GM12878 (cell line): ENCODE measurements around the gene SLC4A1. TPM values are rescaled to one million over a fixed set of nuclear protein-coding genes. Genes with fewer than 3 reads are reported as not detected.

Experiments
- BCL11A ChIP-seq: IDR thresholded peaks from 2 replicates; pipeline ENCODE4 v1.6.1; 2011; ENCODE audit warnings: low read depth, low read length
- BMI1 ChIP-seq: fragments of 450-650 bp; IDR thresholded peaks from 2 replicates; pipeline ENCODE4 v1.6.1; 2016; ENCODE audit warnings: mild to moderate bottlenecking, moderate library complexity, borderline replicate concordance
- IKZF1 ChIP-seq: fragments of 450-650 bp; conservative IDR thresholded peaks from 2 replicates; pipeline ENCODE4 v1.6.1; 2017; ENCODE audit warnings: antibody characterized with exemption, mild to moderate bottlenecking
- NFIC ChIP-seq: IDR thresholded peaks from 2 replicates; pipeline ENCODE4 v1.6.1; 2012; ENCODE audit warnings: low read depth, mild to moderate bottlenecking, inconsistent platforms, low read length, moderate library complexity
- NFYA ChIP-seq: IDR thresholded peaks from 2 replicates; pipeline ENCODE4 v1.6.1; 2011; ENCODE audit warnings: low read depth, mild to moderate bottlenecking, low read length, improper control_type of control experiment, borderline replicate concordance
- NR2C1 ChIP-seq: fragments of 450-650 bp; IDR thresholded peaks from 2 replicates; pipeline ENCODE4 v1.6.1; 2017; ENCODE audit warnings: antibody characterized with exemption, mild to moderate bottlenecking, moderate library complexity
- NRF1 ChIP-seq: conservative IDR thresholded peaks from 2 replicates; pipeline ENCODE4 v1.6.1; 2011; ENCODE audit warnings: mild to moderate bottlenecking, low read depth, low read length, improper control_type of control experiment
- PML ChIP-seq: IDR thresholded peaks from 2 replicates; pipeline ENCODE4 v1.6.1; 2012; ENCODE audit warnings: low read length, inconsistent platforms
- POLR2A ChIP-seq: IDR thresholded peaks from 2 replicates; pipeline ENCODE4 v1.6.1; 2011; ENCODE audit warnings: low read depth, mild to moderate bottlenecking, low read length
- POLR2AphosphoS2 ChIP-seq: IDR thresholded peaks from 2 replicates; pipeline ENCODE4 v1.6.1; 2011; ENCODE audit warnings: low read depth, mild to moderate bottlenecking, low read length, improper control_type of control experiment, moderate library complexity
- RAD51 ChIP-seq: fragments of 450-650 bp; IDR thresholded peaks from 2 replicates; pipeline ENCODE4 v1.6.1; 2016; ENCODE audit warnings: moderate library complexity, mild to moderate bottlenecking, inconsistent platforms
- SPI1 ChIP-seq: IDR thresholded peaks from 2 replicates; pipeline ENCODE4 v1.6.1; 2011; ENCODE audit warnings: low read depth, mild to moderate bottlenecking, low read length, moderate library complexity, borderline replicate concordance; ENCODE audit not compliant: insufficient read depth
- SRF ChIP-seq, 2 experiments: IDR thresholded peaks; 2 replicates each; pipeline ENCODE4 v1.6.1; 2011; ENCODE audit warnings: low read depth in 2 of 2, low read length in 2 of 2, mild to moderate bottlenecking in 1 of 2, moderate library complexity in 1 of 2
- TCF3 ChIP-seq: IDR thresholded peaks from 2 replicates; pipeline ENCODE4 v1.6.1; 2012; ENCODE audit warnings: low read depth, mild to moderate bottlenecking, low read length, borderline replicate concordance; ENCODE audit not compliant: insufficient read depth
- WRNIP1 ChIP-seq: IDR thresholded peaks from 2 replicates; pipeline ENCODE4 v1.6.1; 2011; ENCODE audit warnings: low read depth, low read length, improper control_type of control experiment, borderline replicate concordance
- YY1 ChIP-seq: IDR thresholded peaks from 2 replicates; pipeline ENCODE4 v1.6.1; 2011; ENCODE audit warnings: low read depth, mild to moderate bottlenecking, low read length
- polyA plus RNA-seq, 11 experiments: library from polyadenylated mRNA; depleted of rRNA in 4 of 11; unstranded in 6 of 11; stranded (reverse) in 5 of 11; fragments of >200 nt; fragmentation: Nextera tagmentation in 4 of 11; fragmentation: Illumina TruSeq in 1 of 11; extraction: Ambion mirVana in 4 of 11; extraction: Trizol in 1 of 11; gene quantifications; 1 replicate in 1 of 11; 2 replicates in 10 of 11; pipeline versions ENCODE4 v1.2.1 to v1.2.3, GENCODE V29; 2011 to 2016; ENCODE audit warnings: inconsistent platforms in 2 of 11, missing spikeins in 2 of 11, low read depth in 1 of 11
- total RNA-seq, 4 experiments: library from RNA; depleted of rRNA in 3 of 4; stranded (reverse); fragments of >200 nt in 3 of 4; fragmentation: Illumina TruSeq in 1 of 4; extraction: Trizol in 1 of 4; gene quantifications; 2 replicates each; pipeline versions ENCODE4 v1.2.1 to v1.2.3, GENCODE V29; 2013 to 2021
- TF ChIP-seq, protein P1 (sequence below): fragments of 450-650 bp; IDR thresholded peaks from 2 replicates; pipeline ENCODE4 v1.6.1; 2017; ENCODE audit warnings: antibody characterized with exemption, mild to moderate bottlenecking, moderate library complexity
- TF ChIP-seq, protein P2 (sequence below): IDR thresholded peaks from 2 replicates; pipeline ENCODE4 v1.6.1; 2011; ENCODE audit warnings: mild to moderate bottlenecking, low read depth, low read length, moderate library complexity; ENCODE audit not compliant: insufficient replicate concordance
- TF ChIP-seq, protein P3 (sequence below): fragments of 450-650 bp; IDR thresholded peaks from 2 replicates; pipeline ENCODE4 v1.6.1; 2017; ENCODE audit warnings: mild to moderate bottlenecking, low read depth, inconsistent platforms; ENCODE audit not compliant: poor library complexity, severe bottlenecking
- TF ChIP-seq, protein P4 (sequence below): fragments of 450-650 bp; formaldehyde crosslinking; IDR thresholded peaks from 2 replicates; pipeline ENCODE4 v1.4.0; 2022; ENCODE audit warnings: mild to moderate bottlenecking, moderate library complexity
- TF ChIP-seq, protein P5 (sequence below): IDR thresholded peaks from 2 replicates; pipeline ENCODE4 v1.6.1; 2012; ENCODE audit warnings: low read depth, low read length, improper control_type of control experiment

SLC4A1 gene
- total and polyA plus RNA-seq, 10 of the 15 experiments (the other 5 are each of a cell fraction or from before 2014, with no cell fraction given) = 0.03 TPM; not detected in 9

DNA sequence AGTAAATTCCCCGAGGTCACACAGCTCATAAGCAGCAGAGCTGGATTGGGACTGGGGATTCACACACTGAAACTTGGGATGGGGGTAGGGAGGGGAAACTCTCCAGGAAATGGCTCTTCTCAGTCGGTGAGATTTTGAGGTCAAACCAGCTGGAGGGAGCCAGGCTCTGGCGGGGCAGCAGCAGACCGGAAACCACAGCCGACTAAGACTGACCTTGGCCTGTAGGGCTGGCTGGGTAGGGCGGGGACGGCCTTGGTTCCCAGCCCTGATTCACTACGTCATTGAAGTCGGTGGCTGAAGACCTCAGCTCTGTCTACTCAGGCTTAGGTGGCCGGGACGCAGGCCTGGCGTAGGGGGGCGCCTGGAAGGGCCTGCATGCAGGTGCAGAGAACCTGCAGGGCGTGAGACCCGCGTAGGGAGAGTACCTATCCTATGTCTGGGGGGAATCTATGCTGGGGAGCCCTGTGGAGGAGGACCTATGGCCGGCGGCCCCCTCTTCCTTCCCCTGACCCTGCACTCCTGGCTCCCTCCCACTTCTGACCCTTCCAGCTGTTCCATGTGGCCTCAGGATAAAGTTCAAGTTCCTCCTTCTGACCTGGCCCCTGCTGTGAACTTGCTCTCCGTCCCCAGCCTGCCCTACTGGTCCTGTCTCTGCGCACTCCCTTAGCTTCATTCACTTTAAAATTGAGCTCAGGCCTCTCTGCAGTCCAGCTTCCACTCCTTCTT is 11.9 kb upstream of the SLC4A1 start (continued):
- TF ChIP-seq NFYA (no peak), SPI1 (no peak), POLR2AphosphoS2 (no peak), BMI1 (no peak), RAD51 (no peak), POLR2A (no peak), TCF3 (peak; percentile 87), IKZF1 (peak; percentile 91), NRF1 (no peak), PML (no peak), BCL11A (peak; percentile 51; the same call in 1 of the 2 replicates), NR2C1 (no peak), WRNIP1 (no peak), NFIC (no peak), YY1 (0 out of 2 replicates have a peak, but pooled peaks have one; percentile 20), SRF (IDR thresholded peaks at IDR 0.05; ENCODE audit: low read depth in 2 of 2, low read length in 2 of 2) (no peak)
- TF ChIP-seq, protein P1, sequence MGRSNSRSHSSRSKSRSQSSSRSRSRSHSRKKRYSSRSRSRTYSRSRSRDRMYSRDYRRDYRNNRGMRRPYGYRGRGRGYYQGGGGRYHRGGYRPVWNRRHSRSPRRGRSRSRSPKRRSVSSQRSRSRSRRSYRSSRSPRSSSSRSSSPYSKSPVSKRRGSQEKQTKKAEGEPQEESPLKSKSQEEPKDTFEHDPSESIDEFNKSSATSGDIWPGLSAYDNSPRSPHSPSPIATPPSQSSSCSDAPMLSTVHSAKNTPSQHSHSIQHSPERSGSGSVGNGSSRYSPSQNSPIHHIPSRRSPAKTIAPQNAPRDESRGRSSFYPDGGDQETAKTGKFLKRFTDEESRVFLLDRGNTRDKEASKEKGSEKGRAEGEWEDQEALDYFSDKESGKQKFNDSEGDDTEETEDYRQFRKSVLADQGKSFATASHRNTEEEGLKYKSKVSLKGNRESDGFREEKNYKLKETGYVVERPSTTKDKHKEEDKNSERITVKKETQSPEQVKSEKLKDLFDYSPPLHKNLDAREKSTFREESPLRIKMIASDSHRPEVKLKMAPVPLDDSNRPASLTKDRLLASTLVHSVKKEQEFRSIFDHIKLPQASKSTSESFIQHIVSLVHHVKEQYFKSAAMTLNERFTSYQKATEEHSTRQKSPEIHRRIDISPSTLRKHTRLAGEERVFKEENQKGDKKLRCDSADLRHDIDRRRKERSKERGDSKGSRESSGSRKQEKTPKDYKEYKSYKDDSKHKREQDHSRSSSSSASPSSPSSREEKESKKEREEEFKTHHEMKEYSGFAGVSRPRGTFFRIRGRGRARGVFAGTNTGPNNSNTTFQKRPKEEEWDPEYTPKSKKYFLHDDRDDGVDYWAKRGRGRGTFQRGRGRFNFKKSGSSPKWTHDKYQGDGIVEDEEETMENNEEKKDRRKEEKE = no peak
- TF ChIP-seq, protein P2, sequence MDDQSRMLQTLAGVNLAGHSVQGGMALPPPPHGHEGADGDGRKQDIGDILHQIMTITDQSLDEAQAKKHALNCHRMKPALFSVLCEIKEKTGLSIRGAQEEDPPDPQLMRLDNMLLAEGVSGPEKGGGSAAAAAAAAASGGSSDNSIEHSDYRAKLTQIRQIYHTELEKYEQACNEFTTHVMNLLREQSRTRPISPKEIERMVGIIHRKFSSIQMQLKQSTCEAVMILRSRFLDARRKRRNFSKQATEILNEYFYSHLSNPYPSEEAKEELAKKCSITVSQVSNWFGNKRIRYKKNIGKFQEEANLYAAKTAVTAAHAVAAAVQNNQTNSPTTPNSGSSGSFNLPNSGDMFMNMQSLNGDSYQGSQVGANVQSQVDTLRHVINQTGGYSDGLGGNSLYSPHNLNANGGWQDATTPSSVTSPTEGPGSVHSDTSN = peak; percentile 2
- TF ChIP-seq, protein P3, sequence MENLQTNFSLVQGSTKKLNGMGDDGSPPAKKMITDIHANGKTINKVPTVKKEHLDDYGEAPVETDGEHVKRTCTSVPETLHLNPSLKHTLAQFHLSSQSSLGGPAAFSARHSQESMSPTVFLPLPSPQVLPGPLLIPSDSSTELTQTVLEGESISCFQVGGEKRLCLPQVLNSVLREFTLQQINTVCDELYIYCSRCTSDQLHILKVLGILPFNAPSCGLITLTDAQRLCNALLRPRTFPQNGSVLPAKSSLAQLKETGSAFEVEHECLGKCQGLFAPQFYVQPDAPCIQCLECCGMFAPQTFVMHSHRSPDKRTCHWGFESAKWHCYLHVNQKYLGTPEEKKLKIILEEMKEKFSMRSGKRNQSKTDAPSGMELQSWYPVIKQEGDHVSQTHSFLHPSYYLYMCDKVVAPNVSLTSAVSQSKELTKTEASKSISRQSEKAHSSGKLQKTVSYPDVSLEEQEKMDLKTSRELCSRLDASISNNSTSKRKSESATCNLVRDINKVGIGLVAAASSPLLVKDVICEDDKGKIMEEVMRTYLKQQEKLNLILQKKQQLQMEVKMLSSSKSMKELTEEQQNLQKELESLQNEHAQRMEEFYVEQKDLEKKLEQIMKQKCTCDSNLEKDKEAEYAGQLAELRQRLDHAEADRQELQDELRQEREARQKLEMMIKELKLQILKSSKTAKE = peak; percentile 89
- TF ChIP-seq, protein P4, sequence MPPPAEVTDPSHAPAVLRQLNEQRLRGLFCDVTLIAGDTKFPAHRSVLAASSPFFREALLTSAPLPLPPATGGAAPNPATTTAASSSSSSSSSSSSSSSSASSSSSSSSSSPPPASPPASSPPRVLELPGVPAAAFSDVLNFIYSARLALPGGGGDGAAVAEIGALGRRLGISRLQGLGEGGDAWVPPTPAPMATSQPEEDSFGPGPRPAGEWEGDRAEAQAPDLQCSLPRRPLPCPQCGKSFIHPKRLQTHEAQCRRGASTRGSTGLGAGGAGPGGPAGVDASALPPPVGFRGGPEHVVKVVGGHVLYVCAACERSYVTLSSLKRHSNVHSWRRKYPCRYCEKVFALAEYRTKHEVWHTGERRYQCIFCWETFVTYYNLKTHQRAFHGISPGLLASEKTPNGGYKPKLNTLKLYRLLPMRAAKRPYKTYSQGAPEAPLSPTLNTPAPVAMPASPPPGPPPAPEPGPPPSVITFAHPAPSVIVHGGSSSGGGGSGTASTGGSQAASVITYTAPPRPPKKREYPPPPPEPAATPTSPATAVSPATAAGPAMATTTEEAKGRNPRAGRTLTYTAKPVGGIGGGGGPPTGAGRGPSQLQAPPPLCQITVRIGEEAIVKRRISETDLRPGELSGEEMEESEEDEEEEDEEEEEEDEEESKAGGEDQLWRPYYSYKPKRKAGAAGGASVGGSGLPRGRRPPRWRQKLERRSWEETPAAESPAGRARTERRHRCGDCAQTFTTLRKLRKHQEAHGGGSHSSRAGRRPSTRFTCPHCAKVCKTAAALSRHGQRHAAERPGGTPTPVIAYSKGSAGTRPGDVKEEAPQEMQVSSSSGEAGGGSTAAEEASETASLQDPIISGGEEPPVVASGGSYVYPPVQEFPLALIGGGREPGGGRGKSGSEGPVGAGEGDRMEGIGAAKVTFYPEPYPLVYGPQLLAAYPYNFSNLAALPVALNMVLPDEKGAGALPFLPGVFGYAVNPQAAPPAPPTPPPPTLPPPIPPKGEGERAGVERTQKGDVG (CRISPR knock-in tag) = no peak
- TF ChIP-seq, protein P5, sequence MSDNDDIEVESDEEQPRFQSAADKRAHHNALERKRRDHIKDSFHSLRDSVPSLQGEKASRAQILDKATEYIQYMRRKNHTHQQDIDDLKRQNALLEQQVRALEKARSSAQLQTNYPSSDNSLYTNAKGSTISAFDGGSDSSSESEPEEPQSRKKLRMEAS = no peak
